HCT116 (cell line): ENCODE results near the gene FAM236A. TPM values are rescaled to one million over a fixed set of nuclear protein-coding genes. Genes with fewer than 3 reads are reported as not detected.
"Not testable (repeated sequence)": the region's sequence is repeated elsewhere in the genome, so short reads cannot be mapped to it uniquely, and the experiment has no call there.

Source experiments
- ATAC-seq: fragments of 200-7000 bp; cut with Tn5 transposase; 2 replicates; pipeline ENCODE4 v1.9.1; 2020; ENCODE audit warnings: mild to moderate bottlenecking, moderate library complexity
- BruUV-seq: library from RNA; stranded (reverse); fragments of 400-500 nt; replicated peaks from 2 replicates; lab custom pipeline; 2021; lab: Mats Ljungman, UMichigan
- CTCF ChIA-PET: fragments of 300-600 bp; sonication (Branson Sonifier 250); formaldehyde crosslinking; loops from one replicate; lab custom pipeline; 2021; ENCODE audit warnings: antibody characterized with exemption; lab: Charles Lee
- POLR2A ChIA-PET: fragments of 300-600, 350-600 bp; sonication (Branson Sonifier 250); formaldehyde crosslinking; loops from one replicate; lab custom pipeline; 2021; ENCODE audit warnings: antibody characterized with exemption; lab: Charles Lee
- RAD21 ChIA-PET, 2 experiments: fragments of 300-600 bp; sonication (Branson Sonifier 250); formaldehyde crosslinking; loops; one replicate each; lab custom pipeline; 2023; ENCODE audit warnings: low total read pairs in 2 of 2; ENCODE audit not compliant: uncharacterized antibody in 2 of 2, unreplicated experiment in 2 of 2, low non-redundant PET in 1 of 2; lab: Charles Lee
- DNase-seq: peaks from one replicate; pipeline ENCODE4 v3.0.0-alpha.2; 2010; ENCODE audit warnings: low read depth, low spot score
- H2AFZ ChIP-seq: fragments of 200-600 bp; shearing (Covaris generic), sonication (generic); 2 replicates; pipeline ENCODE4 v1.6.1; 2017; ENCODE audit warnings: low read depth, mixed run types, mixed read lengths, antibody characterized with exemption, low read length; ENCODE audit not compliant: poor library complexity, severe bottlenecking
- H3K27ac ChIP-seq: 2 replicates; pipeline ENCODE4 v1.5.1; 2012; ENCODE audit warnings: low read depth, low read length
- H3K27me3 ChIP-seq: fragments of 200-600 bp; sonication (generic); 2 replicates; pipeline ENCODE4 v1.6.1; 2016; ENCODE audit warnings: mixed run types, low read length, mixed read lengths; ENCODE audit not compliant: insufficient read depth
- H3K36me3 ChIP-seq, 2 experiments: fragments of 200-500 bp in 1 of 2; fragments of 200-600 bp in 1 of 2; sonication (Bioruptor generic) in 1 of 2; sonication (generic) in 1 of 2; 2 replicates each; pipeline versions ENCODE4 v1.5.1 to v1.6.1; 2014 to 2016; ENCODE audit warnings: low read length in 2 of 2, inconsistent platforms in 1 of 2, mixed read lengths in 1 of 2, mixed run types in 1 of 2; ENCODE audit not compliant: insufficient read depth in 2 of 2, control insufficient read depth in 1 of 2
- H3K4me1 ChIP-seq, 2 experiments: fragments of 200-600 bp in 1 of 2; sonication (generic) in 1 of 2; 2 replicates each; pipeline versions ENCODE4 v1.5.1 to v1.6.1; 2012 to 2017; ENCODE audit warnings: low read length in 2 of 2, inconsistent platforms in 1 of 2, mild to moderate bottlenecking in 1 of 2, mixed read lengths in 1 of 2, mixed run types in 1 of 2, moderate library complexity in 1 of 2; ENCODE audit not compliant: insufficient read depth in 2 of 2, control insufficient read depth in 1 of 2
- H3K4me2 ChIP-seq: fragments of 200-600 bp; sonication (generic); 2 replicates; pipeline ENCODE4 v1.6.1; 2017; ENCODE audit warnings: mixed run types, low read length, mixed read lengths
- H3K4me3 ChIP-seq, 2 experiments: fragments of 200-600 bp in 1 of 2; sonication (generic) in 1 of 2; replicated peaks in 1 of 2; 2 replicates each; pipeline ENCODE4 v1.5.1; 2011 to 2016; ENCODE audit warnings: low read length in 2 of 2, control low read depth in 1 of 2, low read depth in 1 of 2, mild to moderate bottlenecking in 1 of 2, mixed read lengths in 1 of 2, mixed run types in 1 of 2
- H3K79me2 ChIP-seq: fragments of 200-600 bp; sonication (generic); 2 replicates; pipeline ENCODE4 v1.6.1; 2017; ENCODE audit warnings: mild to moderate bottlenecking, mixed run types, low read length, moderate library complexity, mixed read lengths; ENCODE audit not compliant: insufficient read depth
- H3K9ac ChIP-seq: fragments of 200-600 bp; sonication (generic); 2 replicates; pipeline ENCODE4 v1.6.1; 2016; ENCODE audit warnings: low read length, mixed read lengths
- H3K9me2 ChIP-seq: fragments of 200-600 bp; sonication (generic), shearing (Covaris generic); 2 replicates; pipeline ENCODE4 v1.6.1; 2017; ENCODE audit warnings: mixed run types, mild to moderate bottlenecking, moderate library complexity; ENCODE audit not compliant: insufficient read depth
- H3K9me3 ChIP-seq, 2 experiments: fragments of 200-500 bp in 1 of 2; fragments of 200-600 bp in 1 of 2; sonication (Bioruptor generic) in 1 of 2; sonication (generic) in 1 of 2; 2 replicates each; pipeline ENCODE4 v1.6.1; 2014 to 2017; ENCODE audit warnings: low read length in 2 of 2, mixed read lengths in 2 of 2, inconsistent platforms in 1 of 2, low read depth in 1 of 2, mild to moderate bottlenecking in 1 of 2, mixed run types in 1 of 2, moderate library complexity in 1 of 2; ENCODE audit not compliant: control insufficient read depth in 1 of 2, insufficient read depth in 1 of 2
- H4K20me1 ChIP-seq: fragments of 200-600 bp; sonication (generic), shearing (Covaris generic); 2 replicates; pipeline ENCODE4 v1.6.1; 2017; ENCODE audit warnings: mixed run types, mild to moderate bottlenecking, moderate library complexity; ENCODE audit not compliant: insufficient read depth
- intact Hi-C: fragments of 100-400 bp; cut with micrococcal nuclease; formaldehyde crosslinking; loops from 2 replicates; pipeline ENCODE4 v1.10.0; 2022
- total RNA-seq: library from RNA; stranded (reverse); gene quantifications from one replicate; pipeline ENCODE4 v1.2.1, GENCODE V29; 2021; ENCODE audit not compliant: unreplicated experiment

The FAM236A gene
- total RNA-seq, 1 experiment from 2014 or later, result not detected

DNA sequence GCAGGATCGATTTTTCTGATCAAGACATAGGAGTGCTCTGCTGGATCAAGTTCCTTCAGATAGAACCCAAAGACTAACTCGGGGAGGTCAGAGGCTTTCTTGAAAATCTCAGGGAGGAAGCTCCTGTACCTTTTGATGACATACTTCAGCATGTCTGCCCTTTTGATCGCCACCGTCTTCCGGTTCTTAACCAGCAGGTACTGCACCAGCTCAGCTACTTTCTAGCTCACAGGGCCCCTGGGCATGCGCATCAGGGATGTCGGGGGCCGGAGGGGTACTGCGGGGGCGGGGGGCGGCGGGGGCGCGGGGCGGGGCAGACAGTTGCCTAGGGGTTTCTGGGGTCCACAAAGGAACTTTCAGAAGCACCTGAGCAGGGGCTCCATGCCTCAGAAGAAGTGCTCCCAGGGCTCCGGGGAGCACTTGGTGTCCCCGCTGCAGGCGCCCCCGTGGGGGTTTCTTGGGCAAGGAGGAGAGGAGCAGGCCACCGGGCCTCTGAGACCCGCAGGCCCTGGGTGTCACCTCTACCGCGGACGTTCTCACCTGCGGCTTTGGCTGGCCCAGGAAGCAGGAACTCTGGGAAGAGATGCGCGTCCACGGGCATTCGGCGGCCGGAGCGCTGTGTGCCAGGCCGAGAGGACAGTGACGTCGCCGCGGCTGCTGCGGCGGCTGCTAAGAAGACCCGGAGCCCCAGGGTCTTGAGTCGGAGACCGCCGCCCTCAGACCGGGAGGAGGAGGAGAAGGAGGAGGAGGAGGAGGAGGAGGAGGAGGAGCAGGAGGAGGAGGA lies 5.2 kb downstream of the FAM236A start:
- H3K4me3 ChIP-seq, CTCF ChIA-PET, H3K36me3 ChIP-seq, POLR2A ChIA-PET, H3K4me1 ChIP-seq, H3K27ac ChIP-seq, BruUV-seq, H4K20me1 ChIP-seq, H3K9me3 ChIP-seq, H2AFZ ChIP-seq, H3K79me2 ChIP-seq, RAD21 ChIA-PET, H3K9me2 ChIP-seq, intact Hi-C loops, H3K4me2 ChIP-seq, H3K9ac ChIP-seq, H3K27me3 ChIP-seq, DNase-seq: not testable (repeated sequence)
- peak; percentile 82 for ATAC-seq

DNA sequence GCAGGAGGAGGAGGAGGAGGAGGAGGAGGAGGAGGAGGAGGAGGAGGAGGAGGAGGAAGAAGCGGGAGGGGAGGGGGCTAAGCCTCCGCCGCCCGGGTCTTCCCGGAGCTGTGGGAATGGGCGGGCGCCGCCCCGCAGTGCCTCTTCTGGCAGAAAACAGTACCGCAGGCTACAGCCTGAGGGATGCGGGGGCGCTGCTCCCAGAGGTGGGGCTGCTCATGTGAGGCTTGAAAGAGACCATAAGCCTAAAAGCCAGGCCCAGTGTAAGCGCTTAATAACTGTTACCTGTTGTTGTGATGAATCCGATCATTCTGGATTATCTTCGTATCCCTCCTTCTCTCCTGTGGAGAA lies 5.8 kb downstream of the FAM236A start, which contains the start of gene DMRTC1:
TSS of gene DMRTC1 (minus strand) at position 19 of the 351 bp plus-strand sequence. CDS start 68,143 bp downstream, outside the sequence.
- H3K9me2 ChIP-seq, H3K4me1 ChIP-seq, H3K4me2 ChIP-seq, H3K36me3 ChIP-seq, H3K4me3 ChIP-seq, DNase-seq, H3K9ac ChIP-seq, H3K9me3 ChIP-seq, H3K27ac ChIP-seq, H2AFZ ChIP-seq, H3K79me2 ChIP-seq, BruUV-seq, RAD21 ChIA-PET, H4K20me1 ChIP-seq, POLR2A ChIA-PET, CTCF ChIA-PET, H3K27me3 ChIP-seq, intact Hi-C loops: not testable (repeated sequence)
- peak; percentile 93 for ATAC-seq

DNA sequence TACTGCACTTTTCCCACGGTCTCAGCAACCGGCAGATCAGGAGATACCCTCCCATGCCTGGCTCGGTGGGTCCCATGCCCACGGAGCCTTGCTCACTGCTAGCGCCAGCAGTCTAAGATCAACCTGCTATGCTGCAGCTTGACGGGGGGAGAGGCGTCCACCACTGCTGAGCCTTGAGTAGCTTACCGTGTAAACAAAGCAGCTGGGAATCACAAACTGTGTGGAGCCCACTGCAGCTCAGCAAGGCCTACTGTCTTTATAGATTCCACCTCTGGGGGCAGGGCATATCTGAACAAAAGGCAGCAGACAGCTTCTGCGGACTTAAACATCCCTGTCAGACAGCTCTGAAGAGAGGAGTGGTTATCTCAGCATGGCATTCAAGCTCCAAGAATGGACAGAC lies 22.0 kb downstream of the FAM236A start:
- H3K4me1 ChIP-seq, DNase-seq, POLR2A ChIA-PET, H2AFZ ChIP-seq, intact Hi-C loops, ATAC-seq, H3K27ac ChIP-seq, H4K20me1 ChIP-seq, H3K4me3 ChIP-seq, CTCF ChIA-PET, H3K9ac ChIP-seq, H3K9me2 ChIP-seq, H3K79me2 ChIP-seq, H3K27me3 ChIP-seq, RAD21 ChIA-PET, BruUV-seq, H3K4me2 ChIP-seq, H3K9me3 ChIP-seq, H3K36me3 ChIP-seq: not testable (repeated sequence)

DNA sequence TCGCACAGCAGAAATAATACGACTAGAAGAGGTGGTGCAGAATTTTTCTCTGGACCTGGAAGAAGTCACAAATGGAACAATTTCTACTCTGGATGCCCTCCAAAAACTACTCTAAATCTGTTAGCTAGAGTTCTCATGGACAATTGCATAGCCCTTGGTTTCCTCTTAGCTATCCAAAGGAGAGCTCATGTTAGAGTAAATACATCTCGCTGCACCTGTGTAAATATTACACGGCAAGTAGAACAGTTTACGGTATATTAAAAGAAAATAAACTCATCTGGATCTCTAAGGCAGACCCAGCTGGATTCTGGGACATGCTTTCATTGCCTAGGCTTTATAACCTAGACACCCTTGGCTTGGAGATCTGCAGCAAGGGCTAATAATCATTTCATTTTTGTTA lies 33.9 kb downstream of the FAM236A start:
- H4K20me1 ChIP-seq, H3K4me2 ChIP-seq, BruUV-seq, intact Hi-C loops, H3K9ac ChIP-seq, H3K27ac ChIP-seq, RAD21 ChIA-PET, H3K27me3 ChIP-seq, H3K9me3 ChIP-seq, ATAC-seq, H3K79me2 ChIP-seq, DNase-seq, H2AFZ ChIP-seq, H3K9me2 ChIP-seq, POLR2A ChIA-PET, H3K4me1 ChIP-seq, H3K4me3 ChIP-seq, H3K36me3 ChIP-seq, CTCF ChIA-PET: not testable (repeated sequence)
